ENCODE measurements around the gene PRDM2.
A peak's percentile ranks its signal among the peaks of the same experiment; 100 is the strongest.

Gene PRDM2

GRCh38 chr1:13737398-13737797 is 37.4 kb downstream of the PRDM2 start:
- DNase-seq = no peak

GRCh38 chr1:13746342-13746741 is 46.4 kb downstream of the PRDM2 start:
- DNase-seq = no peak

- DNase-seq = peak; percentile 84 to 92
Observed at GRCh38 chr1:13748610-13749505, 48.9 kb downstream of the PRDM2 start.

- peak; percentile 14 to 21 for DNase-seq
Observed at GRCh38 chr1:13749543-13750341, 49.8 kb downstream of the PRDM2 start.

GRCh38 chr1:13751458-13751871 is 51.5 kb downstream of the PRDM2 start:
- no peak for DNase-seq

- no peak for DNase-seq
Observed at GRCh38 chr1:13751985-13752384, 52.0 kb downstream of the PRDM2 start.

GRCh38 chr1:13752852-13753251 is 52.9 kb downstream of the PRDM2 start:
- DNase-seq = no peak

- DNase-seq = peak in 1 of 2 experiments; percentile 13
Observed at GRCh38 chr1:13753636-13754402, 53.8 kb downstream of the PRDM2 start.

GRCh38 chr1:13754510-13755103 is 54.6 kb downstream of the PRDM2 start:
- DNase-seq = no peak

- DNase-seq = no peak
Observed at GRCh38 chr1:13756557-13757315, 56.7 kb downstream of the PRDM2 start.

- DNase-seq = no peak
Observed at GRCh38 chr1:13757693-13758092, 57.7 kb downstream of the PRDM2 start.

GRCh38 chr1:13759072-13759471 is 59.1 kb downstream of the PRDM2 start:
- no peak for DNase-seq

- DNase-seq = no peak
Observed at GRCh38 chr1:13760340-13760739, 60.4 kb downstream of the PRDM2 start.

GRCh38 chr1:13760921-13761320 is 60.9 kb downstream of the PRDM2 start:
- DNase-seq = no peak

- no peak for DNase-seq
Observed at GRCh38 chr1:13761883-13762282, 61.9 kb downstream of the PRDM2 start.

GRCh38 chr1:13762642-13763041 is 62.7 kb downstream of the PRDM2 start:
- DNase-seq = no peak

- no peak for DNase-seq
Observed at GRCh38 chr1:13763222-13763621, 63.2 kb downstream of the PRDM2 start.

GRCh38 chr1:13763991-13764390 is 64.0 kb downstream of the PRDM2 start:
- DNase-seq = no peak

GRCh38 chr1:13764588-13765332 is 64.8 kb downstream of the PRDM2 start:
- DNase-seq = no peak

GRCh38 chr1:13766592-13767564 is 66.9 kb downstream of the PRDM2 start:
- no peak for DNase-seq

All from AML-193 (cell line).